SK-N-MC (cell line): ENCODE data around the gene LNPK.

ENCODE experiments used
- EZH2 ChIP-seq: fragments of 200-600 bp; sonication (generic); IDR thresholded peaks from one replicate; pipeline ENCODE4 v1.6.1; 2017; ENCODE audit warnings: antibody characterized with exemption
- FOXP2 ChIP-seq: optimal IDR thresholded peaks from 2 replicates; pipeline ENCODE3; 2011; ENCODE audit warnings: mild to moderate bottlenecking, moderate library complexity; ENCODE audit not compliant: insufficient read depth; ENCODE audit errors: extremely low read length, control extremely low read depth

- TF ChIP-seq EZH2: no peak
- TF ChIP-seq FOXP2: no peak
Measured at GRCh38 chr2:175903384-175903936, 98.6 kb downstream of the LNPK start.
